ENCODE results near the gene PRKAR2B. TPM values are rescaled to one million over a fixed set of nuclear protein-coding genes. Genes with fewer than 3 reads are reported as not detected.

PRKAR2B gene
- total and polyA plus RNA-seq, 2 donors (not counting 1 experiment from before 2014, with no cell fraction given) = 6.5 to 14.7 TPM

DNA sequence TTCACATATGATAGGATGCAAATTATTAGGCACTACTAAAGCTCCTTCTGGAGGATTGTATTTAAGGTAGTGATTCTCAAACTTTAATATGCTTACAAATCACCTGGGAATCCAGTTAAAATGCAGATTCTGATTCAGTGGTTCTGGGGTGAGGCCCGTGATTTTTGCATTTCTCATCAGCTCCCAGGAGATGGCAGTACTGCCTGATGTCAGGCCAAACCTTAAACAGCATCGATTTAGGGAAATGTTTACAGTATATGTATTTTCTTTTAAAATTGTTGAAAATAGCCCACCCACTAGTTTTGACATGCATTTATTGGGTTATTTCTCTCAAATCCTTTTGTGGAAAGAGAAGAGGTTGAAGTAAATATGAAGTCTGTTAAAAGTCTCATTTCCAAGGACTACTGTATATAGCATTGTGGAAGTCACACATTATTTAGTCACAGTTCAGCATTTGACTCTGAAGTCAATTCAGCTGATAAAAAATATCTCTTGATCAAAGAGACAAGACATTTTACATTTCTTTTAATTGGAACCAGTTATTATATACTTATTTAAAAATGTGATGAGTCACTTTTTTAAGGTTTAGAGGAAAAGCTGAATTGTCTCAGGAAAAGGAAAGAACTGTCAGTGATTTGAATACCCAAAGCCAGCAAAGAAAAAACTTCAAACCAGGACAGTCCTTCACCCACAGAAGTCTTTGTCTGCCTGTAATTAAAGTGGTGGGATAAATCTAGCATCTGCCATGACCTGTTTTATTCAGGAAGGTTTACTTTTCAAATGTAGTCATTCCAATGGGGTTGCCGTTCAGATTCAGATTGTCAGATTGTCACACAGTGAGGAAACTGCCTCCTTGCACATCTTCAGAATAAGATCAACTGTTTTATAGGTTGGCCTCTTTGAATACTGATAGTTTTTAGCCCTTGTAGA, 103.2 kb downstream of the PRKAR2B start:
- peak overlapping the region; percentile 13 for H3K4me2 ChIP-seq (ENCODE audit: extremely low read depth, insufficient read depth, low read length)
- H3K4me1 ChIP-seq (ENCODE audit: control insufficient read depth, extremely low read depth, insufficient read depth, low read length) = peaks cover 4% of the 10 kb centered on the region
- no peaks in the 10 kb centered on the region for H3K9me3 ChIP-seq (ENCODE audit: control insufficient read depth, insufficient read depth, low read depth, low read length)
- DNase-seq (ENCODE audit: low read depth in 2 of 2) = peak; percentile 35 to 57
- H3K4me3 ChIP-seq (replicated peaks in 1 of 4; ENCODE audit: control extremely low read depth in 1 of 4, insufficient read depth in 1 of 4, low read depth in 3 of 4, low read length in 4 of 4) = no peak overlapping the region
- no peaks in the 10 kb centered on the region for H3K36me3 ChIP-seq (ENCODE audit: control insufficient read depth, insufficient read depth, low read length)
- H3K9ac ChIP-seq (ENCODE audit: insufficient read depth, low read length) = no peak overlapping the region
- H3K27ac ChIP-seq (ENCODE audit: insufficient read depth, low read length) = no peak overlapping the region
- H3K27me3 ChIP-seq (ENCODE audit: control insufficient read depth, insufficient read depth, low read length) = no peaks in the 10 kb centered on the region
- H4K20me1 ChIP-seq (ENCODE audit: control insufficient read depth, extremely low read depth, insufficient read depth, low read length) = no peaks in the 10 kb centered on the region
- no peaks in the 10 kb centered on the region for H3K79me2 ChIP-seq (ENCODE audit: control insufficient read depth, insufficient read depth, low read length)
- TF ChIP-seq, protein P1, sequence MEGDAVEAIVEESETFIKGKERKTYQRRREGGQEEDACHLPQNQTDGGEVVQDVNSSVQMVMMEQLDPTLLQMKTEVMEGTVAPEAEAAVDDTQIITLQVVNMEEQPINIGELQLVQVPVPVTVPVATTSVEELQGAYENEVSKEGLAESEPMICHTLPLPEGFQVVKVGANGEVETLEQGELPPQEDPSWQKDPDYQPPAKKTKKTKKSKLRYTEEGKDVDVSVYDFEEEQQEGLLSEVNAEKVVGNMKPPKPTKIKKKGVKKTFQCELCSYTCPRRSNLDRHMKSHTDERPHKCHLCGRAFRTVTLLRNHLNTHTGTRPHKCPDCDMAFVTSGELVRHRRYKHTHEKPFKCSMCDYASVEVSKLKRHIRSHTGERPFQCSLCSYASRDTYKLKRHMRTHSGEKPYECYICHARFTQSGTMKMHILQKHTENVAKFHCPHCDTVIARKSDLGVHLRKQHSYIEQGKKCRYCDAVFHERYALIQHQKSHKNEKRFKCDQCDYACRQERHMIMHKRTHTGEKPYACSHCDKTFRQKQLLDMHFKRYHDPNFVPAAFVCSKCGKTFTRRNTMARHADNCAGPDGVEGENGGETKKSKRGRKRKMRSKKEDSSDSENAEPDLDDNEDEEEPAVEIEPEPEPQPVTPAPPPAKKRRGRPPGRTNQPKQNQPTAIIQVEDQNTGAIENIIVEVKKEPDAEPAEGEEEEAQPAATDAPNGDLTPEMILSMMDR (conservative IDR thresholded peaks at IDR 0.05 in 1 of 2, IDR thresholded peaks at IDR 0.05 in 1 of 2; ENCODE audit: low read depth in 1 of 2, low read length in 2 of 2) = peak; percentile 75 to 77
- no peak for TF ChIP-seq EZH2 (IDR thresholded peaks at IDR 0.05; ENCODE audit: low read length, missing control alignments)
- peak overlapping the region; percentile 23 for H2AFZ ChIP-seq (ENCODE audit: low read length)

DNA sequence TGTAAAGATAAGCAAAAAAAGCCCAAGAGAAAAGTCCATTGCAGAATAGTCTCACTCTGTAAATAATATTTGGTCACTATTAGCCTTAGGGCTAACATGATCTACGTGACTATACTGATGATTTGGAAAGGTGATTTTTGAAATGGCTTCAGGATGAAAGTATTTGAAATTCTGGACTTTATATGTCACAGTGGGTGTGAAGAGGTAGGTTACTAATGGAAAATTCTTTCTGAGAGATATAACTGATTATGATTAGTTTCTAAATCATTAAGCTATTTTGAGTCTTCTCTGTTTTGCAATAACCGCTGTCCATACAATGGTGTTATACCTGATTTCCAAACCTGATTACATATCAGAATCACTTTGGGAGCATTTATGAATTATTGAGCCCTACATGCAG, 104.2 kb downstream of the PRKAR2B start:
- no peak overlapping the region for H3K4me3 ChIP-seq (replicated peaks in 1 of 4; ENCODE audit: control extremely low read depth in 1 of 4, insufficient read depth in 1 of 4, low read depth in 3 of 4, low read length in 4 of 4)
- TF ChIP-seq, protein P1 (conservative IDR thresholded peaks at IDR 0.05 in 1 of 2, IDR thresholded peaks at IDR 0.05 in 1 of 2; ENCODE audit: low read depth in 1 of 2, low read length in 2 of 2) = no peak
- TF ChIP-seq EZH2 (IDR thresholded peaks at IDR 0.05; ENCODE audit: low read length, missing control alignments) = no peak
- DNase-seq (ENCODE audit: low read depth in 2 of 2) = no peak
- no peak overlapping the region for H2AFZ ChIP-seq (ENCODE audit: low read length)
- H3K4me1 ChIP-seq (ENCODE audit: control insufficient read depth, extremely low read depth, insufficient read depth, low read length) = peaks cover 4% of the 10 kb centered on the region
- no peaks in the 10 kb centered on the region for H3K9me3 ChIP-seq (ENCODE audit: control insufficient read depth, insufficient read depth, low read depth, low read length)
- H3K4me2 ChIP-seq (ENCODE audit: extremely low read depth, insufficient read depth, low read length) = no peak overlapping the region
- H3K27ac ChIP-seq (ENCODE audit: insufficient read depth, low read length) = no peak overlapping the region
- no peaks in the 10 kb centered on the region for H3K27me3 ChIP-seq (ENCODE audit: control insufficient read depth, insufficient read depth, low read length)
- no peaks in the 10 kb centered on the region for H3K79me2 ChIP-seq (ENCODE audit: control insufficient read depth, insufficient read depth, low read length)
- no peak overlapping the region for H3K9ac ChIP-seq (ENCODE audit: insufficient read depth, low read length)
- no peaks in the 10 kb centered on the region for H3K36me3 ChIP-seq (ENCODE audit: control insufficient read depth, insufficient read depth, low read length)
- H4K20me1 ChIP-seq (ENCODE audit: control insufficient read depth, extremely low read depth, insufficient read depth, low read length) = no peaks in the 10 kb centered on the region

DNA sequence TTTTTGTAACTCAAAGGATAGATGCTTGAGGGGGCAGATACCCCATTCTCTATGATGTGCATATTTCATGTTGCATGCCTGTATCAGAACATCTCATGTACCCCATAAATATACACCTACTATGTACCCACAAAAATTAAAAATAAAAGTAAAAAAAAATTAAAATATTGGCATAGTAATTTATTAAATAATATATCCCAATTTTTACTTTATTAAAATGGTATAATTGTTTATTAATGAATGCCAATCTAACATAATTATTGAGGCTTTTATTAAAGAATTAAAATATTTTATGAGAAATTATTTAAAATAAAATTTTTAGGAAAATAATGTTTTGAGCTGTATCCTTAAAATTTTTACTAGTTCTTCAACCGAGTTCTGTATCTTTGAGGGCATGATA, 105.4 kb downstream of the PRKAR2B start:
- peaks cover 4% of the 10 kb centered on the region for H3K4me1 ChIP-seq (ENCODE audit: control insufficient read depth, extremely low read depth, insufficient read depth, low read length)
- no peaks in the 10 kb centered on the region for H3K27me3 ChIP-seq (ENCODE audit: control insufficient read depth, insufficient read depth, low read length)
- no peak for TF ChIP-seq EZH2 (IDR thresholded peaks at IDR 0.05; ENCODE audit: low read length, missing control alignments)
- TF ChIP-seq, protein P1 (conservative IDR thresholded peaks at IDR 0.05 in 1 of 2, IDR thresholded peaks at IDR 0.05 in 1 of 2; ENCODE audit: low read depth in 1 of 2, low read length in 2 of 2) = no peak
- no peak overlapping the region for H3K9ac ChIP-seq (ENCODE audit: insufficient read depth, low read length)
- no peak overlapping the region for H3K4me2 ChIP-seq (ENCODE audit: extremely low read depth, insufficient read depth, low read length)
- no peak overlapping the region for H2AFZ ChIP-seq (ENCODE audit: low read length)
- H3K4me3 ChIP-seq (replicated peaks in 1 of 4; ENCODE audit: control extremely low read depth in 1 of 4, insufficient read depth in 1 of 4, low read depth in 3 of 4, low read length in 4 of 4) = no peak overlapping the region
- DNase-seq (ENCODE audit: low read depth in 2 of 2) = no peak
- no peaks in the 10 kb centered on the region for H4K20me1 ChIP-seq (ENCODE audit: control insufficient read depth, extremely low read depth, insufficient read depth, low read length)
- H3K36me3 ChIP-seq (ENCODE audit: control insufficient read depth, insufficient read depth, low read length) = no peaks in the 10 kb centered on the region
- H3K79me2 ChIP-seq (ENCODE audit: control insufficient read depth, insufficient read depth, low read length) = no peaks in the 10 kb centered on the region
- H3K27ac ChIP-seq (ENCODE audit: insufficient read depth, low read length) = no peak overlapping the region
- no peaks in the 10 kb centered on the region for H3K9me3 ChIP-seq (ENCODE audit: control insufficient read depth, insufficient read depth, low read depth, low read length)
